Tongue (tissue), 2 donors: Measurements from ENCODE around the gene DDRGK1. TPM values are rescaled to one million over a fixed set of nuclear protein-coding genes. Genes with fewer than 3 reads are reported as not detected.

ENCODE experiments used
- DNase-seq: peaks from one replicate; pipeline ENCODE4 v3.0.0-alpha.2; 2015
- total RNA-seq: library from RNA; depleted of rRNA; stranded (reverse); fragments of >200 nt; gene quantifications from one replicate; pipeline ENCODE4 v1.2.3, GENCODE V29; 2014

The DDRGK1 gene
- 20.3 TPM for total RNA-seq

DNA sequence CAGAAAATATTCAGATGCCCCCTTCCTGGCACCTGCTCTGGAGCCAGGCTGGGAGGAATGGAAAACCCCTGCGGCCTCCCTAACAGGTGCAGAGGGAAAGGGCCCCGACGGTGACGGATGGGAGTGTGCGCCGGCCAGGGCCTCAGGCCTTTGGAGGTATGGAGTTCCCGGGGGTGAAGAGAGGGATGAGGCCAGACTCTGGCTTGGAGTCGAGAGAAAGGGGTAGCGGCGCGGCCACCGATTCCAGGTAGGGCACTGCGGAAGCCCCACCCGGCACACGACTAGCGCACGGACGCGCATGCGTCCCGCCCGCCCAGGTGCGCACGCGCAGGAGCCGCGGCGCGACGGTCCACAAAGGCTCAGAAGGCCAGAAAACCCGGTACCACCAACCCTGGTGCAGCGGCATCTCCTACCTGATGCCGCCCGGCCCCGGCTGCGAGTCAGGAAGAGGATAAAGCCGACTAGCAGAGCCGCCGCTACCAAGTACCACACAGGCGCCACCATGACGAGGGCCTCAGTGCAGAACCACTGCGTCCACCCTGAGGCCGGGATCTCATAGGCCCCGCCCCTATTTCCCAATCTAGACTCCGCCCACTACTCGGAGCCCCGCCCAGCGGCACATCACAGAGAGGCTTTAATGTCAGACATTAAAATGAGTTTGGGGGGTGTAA, at the start of gene DDRGK1:
Gene DDRGK1 (minus strand): TSS at position 559 of the 671 bp plus-strand sequence. CDS start 55 bp downstream, at position 504.
- DNase-seq = peak; percentile 93

DNA sequence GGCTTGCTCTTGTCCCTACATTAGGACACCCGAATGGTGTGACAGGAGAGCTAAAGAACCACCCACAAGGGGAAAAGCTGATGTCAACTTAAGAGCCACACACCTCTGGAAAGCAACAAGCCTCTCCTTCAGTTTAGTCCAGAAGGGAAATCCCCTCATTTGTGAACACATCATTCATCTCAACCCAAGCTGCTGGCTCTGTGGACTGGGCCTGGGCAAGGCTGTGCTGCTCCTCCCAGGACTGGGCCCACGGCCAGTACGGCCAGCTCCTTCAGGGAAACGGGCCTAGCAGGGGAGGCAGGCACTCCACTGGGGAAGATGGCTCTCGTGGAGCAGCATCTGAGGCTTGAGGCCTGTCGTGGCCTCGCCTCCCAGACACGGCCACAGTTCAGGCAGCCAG, 47.3 kb upstream of the DDRGK1 start:
- DNase-seq = no peak

DNA sequence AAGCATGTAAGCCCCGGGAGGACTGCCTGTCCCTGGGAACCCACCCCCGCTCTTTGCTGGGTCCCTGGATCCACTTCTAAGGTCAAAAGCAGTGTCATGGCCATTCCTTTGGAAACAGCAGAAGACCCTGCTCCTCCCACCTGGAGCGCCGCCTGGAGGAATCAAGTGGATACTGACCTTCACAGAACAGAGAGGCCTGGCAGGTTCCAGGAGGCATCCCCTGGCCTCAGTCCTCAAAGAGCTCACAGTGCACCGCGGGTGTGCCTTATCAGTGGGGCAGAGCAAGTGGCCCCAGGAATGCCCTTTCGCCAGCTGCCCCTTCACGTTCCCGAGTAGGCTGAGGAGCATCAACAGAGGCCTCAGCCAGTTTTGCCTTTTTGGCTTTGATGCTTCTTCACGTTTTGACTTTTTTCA, 45.6 kb upstream of the DDRGK1 start:
- DNase-seq = no peak

DNA sequence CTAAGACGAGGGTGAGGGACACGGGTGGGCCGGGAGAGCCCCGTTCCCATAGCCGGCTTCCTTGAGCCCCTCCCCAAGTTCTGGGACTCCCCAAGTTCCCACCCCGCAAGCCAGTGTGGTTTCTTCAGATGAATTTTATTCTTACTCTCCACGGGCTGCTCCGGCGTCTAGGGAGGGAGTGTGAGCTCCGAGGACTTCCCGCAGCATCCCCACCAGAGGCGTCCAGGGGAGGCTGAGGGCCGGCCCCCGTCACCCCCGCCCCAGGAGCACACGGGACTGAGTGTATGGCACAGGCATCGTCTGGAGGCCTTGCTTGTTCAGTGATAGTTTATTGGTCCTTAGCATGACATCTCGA, 44.5 kb upstream of the DDRGK1 start:
- DNase-seq = no peak

DNA sequence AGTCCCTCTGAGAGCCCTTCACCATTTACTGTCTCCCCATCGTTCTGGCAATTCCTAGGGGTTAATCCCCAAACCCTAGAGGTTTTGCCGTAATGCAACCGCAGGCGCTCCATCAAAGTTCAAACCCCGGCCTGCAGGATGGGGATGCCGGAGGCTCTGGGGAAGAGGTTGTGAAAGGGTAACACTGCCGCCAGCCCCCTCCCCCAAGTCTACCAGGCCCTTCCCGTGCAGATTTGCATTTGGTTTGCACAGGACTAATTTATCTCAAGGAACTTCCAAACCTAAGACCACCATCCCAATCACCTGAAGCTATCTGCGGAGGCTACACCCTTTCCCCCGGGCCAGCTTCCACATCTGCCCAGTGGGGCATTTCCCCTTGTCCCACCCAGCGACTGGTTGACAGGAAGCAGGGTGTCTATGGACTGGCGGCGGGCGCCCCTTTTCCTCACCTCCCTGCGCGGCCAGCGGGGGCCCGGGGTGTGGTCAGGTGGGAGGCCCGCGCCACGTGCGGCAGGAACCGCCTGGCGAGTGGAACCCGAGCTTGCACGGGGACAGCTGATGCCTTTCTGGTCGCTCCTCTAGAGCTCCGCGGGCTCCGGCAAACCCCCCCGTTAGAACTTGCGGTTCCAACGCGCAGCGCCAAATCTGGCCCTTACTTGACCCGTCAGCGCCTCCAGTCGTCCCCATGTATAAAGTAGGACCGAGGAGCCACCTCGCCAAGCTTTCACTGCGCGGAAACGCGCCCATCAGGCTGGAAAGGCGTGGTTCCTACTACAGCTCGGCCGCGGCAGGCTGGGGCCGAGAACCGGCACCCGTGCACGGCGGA, 43.9 kb upstream of the DDRGK1 start:
- DNase-seq = peak; percentile 42

DNA sequence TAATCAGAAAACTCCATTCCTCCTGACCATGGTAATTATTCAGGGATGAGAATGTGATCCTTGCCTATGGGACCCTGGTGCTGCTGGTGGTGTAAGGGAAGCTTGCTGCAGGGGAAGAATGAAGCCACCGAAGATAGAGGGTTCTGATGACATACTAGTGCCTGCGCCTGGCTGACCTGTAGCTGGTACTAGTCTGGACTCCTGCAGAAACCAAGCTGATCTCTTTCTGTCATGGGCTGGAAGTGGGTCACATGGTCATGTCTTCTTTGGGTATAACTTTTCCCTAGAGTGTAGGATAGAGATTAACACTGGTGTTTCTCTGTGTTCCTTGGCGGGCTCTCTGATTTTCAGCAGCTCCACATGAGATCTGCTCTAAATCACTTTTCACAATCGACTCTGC, 43.2 kb upstream of the DDRGK1 start:
- DNase-seq = no peak

DNA sequence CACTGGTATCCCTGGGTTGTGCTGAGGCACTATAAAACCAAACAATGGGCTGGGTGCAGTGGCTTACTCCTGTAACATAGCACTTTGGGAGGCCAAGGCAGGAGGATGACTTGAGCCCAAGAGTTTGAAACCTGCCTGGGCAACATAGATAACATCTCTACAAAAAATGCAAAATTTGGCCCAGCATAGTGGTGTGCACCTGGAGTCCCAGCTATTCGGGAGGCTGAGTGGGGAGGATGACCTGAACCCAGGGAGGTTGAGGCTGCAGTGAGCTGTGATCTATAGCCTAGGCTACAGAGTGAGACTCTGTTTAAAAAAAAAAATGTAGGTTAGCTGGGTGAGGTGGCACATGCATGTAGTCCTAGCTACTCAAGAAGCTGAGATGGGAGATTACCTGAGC, 42.2 kb upstream of the DDRGK1 start:
- DNase-seq = no peak

DNA sequence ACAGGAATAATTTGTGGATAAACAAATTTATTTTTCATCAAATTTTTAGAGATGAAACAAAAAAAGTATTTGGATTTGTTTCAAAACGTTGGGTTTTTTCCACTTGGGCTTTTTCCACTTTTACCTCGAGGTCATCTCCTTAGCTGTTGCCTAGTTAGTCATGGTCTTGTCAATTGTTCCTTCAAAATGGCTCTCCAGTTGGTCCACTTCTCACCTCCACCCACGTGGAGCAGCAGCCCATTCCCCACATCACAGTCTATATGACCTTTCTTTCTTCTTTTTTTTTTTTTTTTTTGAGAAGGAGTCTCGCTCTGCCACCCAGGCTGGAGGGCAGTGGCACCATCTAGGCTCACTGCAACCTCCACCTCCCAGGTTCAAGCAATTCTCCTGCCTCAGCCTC, 41.2 kb upstream of the DDRGK1 start:
- no peak for DNase-seq

DNA sequence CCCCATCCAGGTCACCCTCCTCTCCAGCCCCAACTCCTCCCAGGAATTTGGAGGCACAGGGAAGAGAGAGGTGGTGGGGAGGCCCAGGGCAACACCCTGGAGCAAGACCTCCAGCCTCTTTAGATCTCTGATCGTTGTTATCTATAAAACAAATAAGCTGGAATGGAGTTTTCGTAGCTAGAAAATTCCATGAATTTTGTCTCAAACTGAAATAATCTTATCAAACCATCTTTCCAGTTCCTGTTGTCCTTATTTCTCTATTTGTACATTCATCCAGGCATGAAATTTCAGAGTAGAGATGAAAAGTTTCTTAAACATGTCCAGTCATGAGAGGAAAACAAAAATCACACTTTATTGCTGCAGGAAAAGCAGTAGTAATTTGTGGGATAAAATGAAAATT, 40.7 kb upstream of the DDRGK1 start:
- no peak for DNase-seq

DNA sequence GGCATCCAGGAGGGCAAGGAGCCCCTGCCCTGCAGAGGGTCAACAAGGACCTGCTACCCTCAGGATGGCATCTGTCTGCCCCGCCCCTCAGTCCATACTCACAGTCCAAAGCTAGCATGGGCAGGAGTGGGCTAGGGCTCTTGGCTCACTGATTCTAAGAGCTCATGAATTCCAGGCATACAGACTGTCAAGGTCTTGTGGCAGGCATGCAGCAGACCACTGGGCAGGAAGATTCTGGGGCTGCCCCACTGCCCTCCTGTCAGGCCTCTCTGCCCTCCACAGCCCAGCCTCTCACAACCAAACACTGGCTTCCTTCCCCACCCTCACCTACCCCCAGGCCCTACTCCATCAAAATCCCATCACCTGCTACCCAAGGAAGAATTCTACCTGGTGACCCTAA, 40.1 kb upstream of the DDRGK1 start:
- no peak for DNase-seq

DNA sequence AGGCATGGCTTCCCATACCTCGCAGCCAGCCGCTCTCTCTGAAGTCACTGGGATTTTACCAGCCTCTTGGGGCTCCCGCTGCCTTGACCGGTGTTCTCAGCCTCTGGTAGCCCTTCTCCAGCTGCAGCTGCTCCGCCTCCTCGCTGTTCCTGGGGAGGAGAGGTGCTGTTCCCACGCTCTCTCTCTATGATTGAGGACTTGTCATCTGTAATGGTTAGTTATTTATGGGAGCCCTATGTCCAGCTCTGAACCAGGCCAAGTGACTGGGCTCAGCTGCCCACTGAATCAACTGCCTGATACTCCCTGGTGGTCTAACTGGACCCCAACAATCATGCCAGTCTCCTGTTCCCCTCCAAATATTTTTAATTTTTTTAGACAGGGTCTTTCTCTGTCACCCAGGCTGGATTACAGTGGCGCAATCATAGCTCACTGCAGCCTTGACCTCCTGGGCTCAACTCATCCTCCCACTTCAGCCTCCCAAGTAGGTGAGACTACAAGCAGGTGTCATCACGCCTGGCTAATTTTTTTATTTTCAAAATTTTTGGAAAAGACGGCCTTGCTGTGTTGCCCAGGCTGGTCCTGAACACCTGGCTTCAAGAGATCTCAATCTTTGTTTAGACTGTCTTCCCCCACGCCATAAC, 39.4 kb upstream of the DDRGK1 start:
- no peak for DNase-seq

DNA sequence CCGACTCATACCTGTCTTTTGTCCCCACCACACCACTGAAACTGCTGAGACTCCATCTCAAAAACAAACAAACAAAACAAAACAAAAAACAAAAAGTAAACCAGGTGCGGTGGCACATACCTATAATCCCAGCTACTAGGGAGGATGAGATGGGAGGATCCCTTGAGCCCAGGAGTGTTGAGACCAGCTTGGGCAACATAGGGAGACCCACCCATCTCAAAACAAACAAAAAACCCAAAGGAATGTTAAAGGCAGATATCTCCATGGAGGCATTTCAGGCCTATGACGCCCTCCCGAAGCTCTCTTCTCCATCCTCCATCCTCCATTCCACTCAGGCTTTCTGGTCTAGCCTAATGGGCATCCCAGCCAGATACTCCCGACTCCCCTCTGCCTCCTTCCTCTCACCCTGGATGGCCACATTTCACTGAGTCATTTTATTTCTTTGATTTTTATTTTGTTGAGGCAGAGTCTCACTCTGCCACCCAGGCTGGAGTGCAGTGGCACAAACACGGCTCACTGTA, 37.8 kb upstream of the DDRGK1 start:
- no peak for DNase-seq

DNA sequence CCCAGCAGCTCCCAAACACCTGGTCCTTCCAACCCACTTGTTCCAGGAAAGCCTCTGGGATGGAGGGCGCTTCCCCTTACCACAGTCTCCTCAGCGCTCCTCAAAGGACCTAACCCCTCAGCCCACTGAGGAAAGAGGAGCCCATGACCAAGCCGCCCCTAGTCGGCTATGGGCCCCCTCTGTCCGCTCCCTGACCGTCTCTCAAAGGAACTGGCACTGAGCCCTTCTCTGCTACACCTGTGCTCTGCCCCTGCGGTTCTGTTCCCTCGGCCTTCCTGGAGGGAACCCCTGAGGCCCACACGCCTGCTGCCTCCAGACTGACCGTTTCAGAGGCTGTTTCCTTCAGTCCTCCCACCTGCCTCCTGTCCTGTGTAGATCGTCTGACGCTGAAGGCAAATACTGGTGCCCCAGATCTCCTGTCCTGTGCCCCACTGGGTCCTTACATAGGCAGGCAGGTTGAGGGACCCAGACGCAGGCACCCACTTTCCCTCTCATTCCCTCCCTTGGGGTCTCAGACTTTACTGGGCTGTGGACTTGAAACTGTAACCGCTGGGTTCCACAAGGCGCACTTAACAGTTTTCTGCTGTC, 36.4 kb upstream of the DDRGK1 start:
- DNase-seq = no peak

DNA sequence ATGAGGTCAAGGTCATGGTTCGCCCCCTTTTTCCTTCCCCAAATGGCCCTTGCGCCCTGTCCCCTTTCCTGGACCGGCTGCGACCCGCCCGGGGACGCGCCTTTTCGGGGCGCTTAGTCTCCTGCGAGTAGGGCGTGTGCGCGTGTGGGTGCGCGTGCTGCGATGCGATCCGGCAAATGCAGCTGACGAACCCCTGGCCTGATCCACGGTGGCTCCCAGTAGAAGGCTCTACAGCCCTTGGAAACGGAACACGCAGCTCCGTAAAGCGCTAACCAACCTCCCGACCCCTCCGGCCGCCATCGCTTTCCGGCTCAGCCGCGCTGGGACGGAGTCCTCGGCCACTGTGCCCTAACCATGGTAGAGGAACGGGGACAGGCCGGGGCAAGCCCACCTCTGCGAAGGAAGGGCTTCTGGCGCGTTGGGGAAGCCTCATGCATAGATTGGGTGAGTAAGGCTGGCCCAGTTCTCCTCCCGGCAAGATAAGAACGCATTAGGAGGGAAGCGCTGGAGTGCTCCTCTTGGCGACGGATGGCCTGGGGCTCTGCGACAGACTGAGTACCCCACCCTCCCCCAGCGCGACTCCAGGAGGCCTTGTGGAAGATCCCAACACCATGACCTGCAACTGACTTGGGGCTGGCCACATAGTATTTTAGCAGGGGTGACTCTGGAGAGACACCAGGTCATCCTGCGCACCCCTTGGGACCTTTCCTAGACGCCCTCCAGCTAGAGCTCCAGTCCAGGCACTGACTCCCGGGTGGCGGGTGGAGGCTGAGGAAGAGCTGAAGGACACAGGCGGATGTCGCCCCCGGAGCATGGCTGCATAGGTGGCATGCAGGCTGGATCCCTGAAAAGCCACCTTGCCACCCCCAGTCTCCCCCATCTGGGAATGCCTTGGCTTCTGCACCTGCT, 35.6 kb upstream of the DDRGK1 start:
- no peak for DNase-seq

DNA sequence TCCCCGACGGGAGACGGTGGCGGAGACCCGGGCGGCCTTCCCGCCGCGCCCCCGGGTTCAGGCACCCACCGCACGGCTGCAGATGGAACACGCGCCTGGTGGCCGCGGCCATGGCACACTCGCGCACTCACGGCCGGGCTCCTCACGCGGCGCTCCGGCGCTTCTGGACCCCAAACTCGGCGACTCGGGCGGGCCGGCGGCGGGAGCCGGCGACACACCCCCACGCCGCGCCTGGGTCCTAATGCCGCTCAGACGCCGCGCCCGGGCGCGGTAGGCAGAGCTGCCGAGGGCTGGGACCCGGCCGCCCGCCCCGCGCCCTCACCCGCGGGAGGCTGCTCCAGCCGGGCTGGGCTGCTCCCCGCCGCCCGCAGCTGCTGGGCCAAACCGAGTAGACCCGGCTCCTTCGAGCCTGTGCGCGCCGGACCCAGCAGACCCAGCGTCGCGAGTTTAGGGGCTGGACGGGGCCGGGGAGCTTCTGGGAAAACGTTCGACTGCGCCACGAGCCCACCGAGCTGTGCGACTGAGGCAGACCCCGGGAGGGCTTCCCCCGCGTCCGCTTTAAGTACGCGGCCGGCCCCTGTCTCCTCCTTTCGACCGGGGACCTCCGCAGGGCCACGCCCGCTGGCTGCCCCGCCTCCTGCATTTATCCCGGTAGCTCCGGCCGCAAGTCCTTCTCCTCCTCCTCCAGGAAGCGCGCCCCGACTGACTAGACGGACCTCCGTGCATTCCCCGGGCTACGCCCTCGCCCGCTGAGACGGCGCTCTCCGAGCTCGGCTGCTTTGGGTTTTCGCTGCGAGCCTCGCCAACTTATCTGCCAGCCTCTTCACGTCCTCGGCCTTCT, 34.8 kb upstream of the DDRGK1 start, which contains the start of gene SLC4A11:
Gene SLC4A11 (minus strand): TSS at position 165 of the 841 bp plus-strand sequence. CDS start 53 bp downstream, at position 112.
- peak; percentile 49 for DNase-seq

DNA sequence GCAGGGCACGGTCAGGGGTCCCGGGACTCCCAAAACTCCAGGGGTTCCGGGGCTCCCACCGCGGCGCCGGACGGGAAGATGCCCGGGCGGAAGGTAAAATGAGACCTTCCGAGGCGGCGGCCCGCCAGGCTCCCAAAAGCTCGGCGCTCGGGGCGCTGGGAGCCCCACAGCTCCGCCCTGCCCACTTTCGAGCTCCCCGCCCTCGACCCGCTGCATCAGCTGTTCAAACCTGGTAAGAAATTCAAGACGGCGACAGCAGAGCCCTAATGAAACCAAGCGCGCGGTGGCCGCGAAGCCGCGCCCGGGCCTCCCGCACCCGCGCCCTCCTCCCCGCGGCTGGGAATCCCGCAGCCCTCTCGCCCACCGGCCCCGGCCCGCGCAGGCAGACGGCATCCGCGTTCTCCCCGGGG, 34.1 kb upstream of the DDRGK1 start:
- DNase-seq = peak; percentile 63

DNA sequence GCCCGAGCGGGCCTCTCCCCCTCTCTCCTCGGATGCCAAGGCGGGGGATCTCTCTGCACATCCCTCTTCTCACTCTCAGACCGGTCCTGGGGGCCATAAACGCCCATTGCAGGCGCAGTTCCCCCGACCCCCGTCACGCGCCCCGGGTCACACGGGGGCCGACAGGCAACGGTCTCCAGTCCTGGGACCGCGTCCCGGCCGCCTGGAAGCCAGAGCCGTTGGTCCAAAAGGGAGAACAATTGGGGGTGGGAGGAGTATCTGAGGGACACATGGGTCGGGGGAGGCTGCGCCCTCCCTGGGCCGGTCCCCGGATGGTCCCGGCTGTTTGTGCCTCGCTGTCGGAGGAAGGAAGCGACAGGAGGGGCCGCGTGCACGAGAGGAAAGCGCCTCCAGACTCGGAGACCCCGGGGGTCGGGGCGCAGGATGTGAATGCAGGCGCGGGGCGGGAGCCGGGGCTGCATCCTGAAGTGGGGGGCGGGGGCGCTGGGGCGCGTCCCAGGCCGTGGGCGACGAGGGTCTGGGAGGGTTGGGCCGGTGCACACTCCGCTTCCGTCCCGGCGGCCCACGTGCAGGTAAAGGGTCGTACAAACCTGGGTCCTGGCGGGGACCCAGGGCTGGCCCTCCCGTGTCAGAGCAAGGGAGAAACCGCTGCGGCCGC, 33.6 kb upstream of the DDRGK1 start:
- DNase-seq = no peak

DNA sequence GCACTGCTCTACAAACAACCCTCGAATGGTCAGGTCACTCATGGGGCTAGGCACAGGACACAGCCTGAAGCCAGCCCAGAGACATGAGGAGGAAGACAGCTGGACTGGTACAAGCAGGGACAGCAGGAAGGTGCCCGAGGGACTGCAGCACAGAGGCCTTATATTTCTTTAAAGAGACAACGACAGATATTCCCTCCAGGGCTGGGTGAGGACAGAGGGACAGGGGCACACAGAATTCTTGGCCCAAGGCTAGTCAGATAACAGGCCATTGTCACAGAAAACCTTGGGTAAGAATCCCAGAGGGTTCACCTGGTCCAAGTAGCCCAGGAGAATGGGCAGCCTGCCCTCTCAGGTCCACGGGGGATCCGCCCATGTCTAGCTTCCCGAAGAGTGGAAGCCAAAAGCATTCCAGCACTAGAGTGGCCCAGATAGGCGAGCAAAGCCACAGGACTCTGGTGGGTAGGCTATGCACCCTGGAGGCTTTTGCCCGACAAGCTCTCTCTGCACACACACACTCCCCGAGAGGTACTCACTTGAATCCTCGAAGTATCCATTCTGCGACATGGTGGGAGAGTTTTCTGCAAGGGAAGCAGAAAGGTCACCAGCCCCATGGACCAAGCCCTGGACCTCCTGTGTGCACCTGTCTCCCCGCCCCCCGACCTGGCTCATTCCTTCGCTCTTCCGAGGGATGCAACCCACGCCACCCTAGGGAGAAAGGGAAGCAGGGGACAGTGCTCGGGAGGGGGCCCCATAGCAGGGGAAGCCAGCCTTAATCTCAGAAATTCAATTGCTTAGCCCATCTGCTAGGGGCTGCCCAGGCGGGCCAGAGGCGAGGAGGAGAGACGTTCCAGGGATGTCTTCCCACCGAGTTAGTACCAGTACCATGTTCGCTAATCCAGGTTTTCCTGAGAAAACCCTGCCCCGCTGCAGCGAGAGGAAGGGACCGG, 32.8 kb upstream of the DDRGK1 start:
- no peak for DNase-seq
